ENCODE results near the gene CACNA1I.

CACNA1I gene

GRCh38 chr22:39718206-39718605 lies 147.7 kb downstream of the CACNA1I start:
- no peak for TF ChIP-seq ZBTB7A (IDR thresholded peaks at IDR 0.05; ENCODE audit: low read depth)
- no peak for TF ChIP-seq EGR1 (IDR thresholded peaks at IDR 0.05)
- TF ChIP-seq USF1 (IDR thresholded peaks at IDR 0.05): no peak
- TF ChIP-seq TAF1 (IDR thresholded peaks at IDR 0.05; ENCODE audit: low read depth): no peak
- no peak for TF ChIP-seq NFIC (IDR thresholded peaks at IDR 0.05)
- TF ChIP-seq MAX (IDR thresholded peaks at IDR 0.05): no peak
- TF ChIP-seq TCF12 (IDR thresholded peaks at IDR 0.05; ENCODE audit: low read depth): no peak
- TF ChIP-seq YY1 (IDR thresholded peaks at IDR 0.05; ENCODE audit: low read depth): no peak
- TF ChIP-seq CREB1 (IDR thresholded peaks at IDR 0.05; ENCODE audit: low read depth): no peak
- no peak for TF ChIP-seq EP300 (IDR thresholded peaks at IDR 0.05; ENCODE audit: borderline replicate concordance)
- no peak for TF ChIP-seq TEAD4 (IDR thresholded peaks at IDR 0.05)
- no peak for TF ChIP-seq CEBPB (IDR thresholded peaks at IDR 0.05)
- no peak for TF ChIP-seq RAD21 (IDR thresholded peaks at IDR 0.05; ENCODE audit: low read depth)

- TF ChIP-seq ZBTB7A (IDR thresholded peaks at IDR 0.05; ENCODE audit: low read depth) (no peak), EGR1 (IDR thresholded peaks at IDR 0.05) (no peak)
These were observed 148.4 kb downstream of the CACNA1I start for GRCh38 chr22:39718921-39719475.

- no peak for TF ChIP-seq ZBTB7A (IDR thresholded peaks at IDR 0.05; ENCODE audit: low read depth)
- no peak for TF ChIP-seq TAF1 (IDR thresholded peaks at IDR 0.05; ENCODE audit: low read depth)
- TF ChIP-seq EGR1 (IDR thresholded peaks at IDR 0.05): no peak
- no peak for TF ChIP-seq YY1 (IDR thresholded peaks at IDR 0.05; ENCODE audit: low read depth)
- TF ChIP-seq TEAD4 (IDR thresholded peaks at IDR 0.05): no peak
- TF ChIP-seq USF1 (IDR thresholded peaks at IDR 0.05): no peak
- TF ChIP-seq FOXM1 (IDR thresholded peaks at IDR 0.05; ENCODE audit: borderline replicate concordance, low read depth): no peak
- TF ChIP-seq EP300 (IDR thresholded peaks at IDR 0.05; ENCODE audit: borderline replicate concordance): no peak
- no peak for TF ChIP-seq NFIC (IDR thresholded peaks at IDR 0.05)
- no peak for TF ChIP-seq CEBPB (IDR thresholded peaks at IDR 0.05)
- TF ChIP-seq RAD21 (IDR thresholded peaks at IDR 0.05; ENCODE audit: low read depth): no peak
- no peak for TF ChIP-seq TCF12 (IDR thresholded peaks at IDR 0.05; ENCODE audit: low read depth)
- no peak for TF ChIP-seq MAX (IDR thresholded peaks at IDR 0.05)
- no peak for TF ChIP-seq CREB1 (IDR thresholded peaks at IDR 0.05; ENCODE audit: low read depth)
- TF ChIP-seq REST (IDR thresholded peaks at IDR 0.05; ENCODE audit: low read depth): no peak
These were observed 149.3 kb downstream of the CACNA1I start for GRCh38 chr22:39719559-39720450.

GRCh38 chr22:39721206-39722031 lies 150.9 kb downstream of the CACNA1I start:
- TF ChIP-seq ZBTB7A (IDR thresholded peaks at IDR 0.05; ENCODE audit: low read depth) (no peak), EGR1 (IDR thresholded peaks at IDR 0.05) (no peak)

- TF ChIP-seq YY1 (IDR thresholded peaks at IDR 0.05; ENCODE audit: low read depth) (no peak), USF1 (IDR thresholded peaks at IDR 0.05) (no peak), MAX (IDR thresholded peaks at IDR 0.05) (no peak), CEBPB (IDR thresholded peaks at IDR 0.05) (no peak), TAF1 (IDR thresholded peaks at IDR 0.05; ENCODE audit: low read depth) (no peak), FOXM1 (IDR thresholded peaks at IDR 0.05; ENCODE audit: borderline replicate concordance, low read depth) (no peak)
These were observed 151.4 kb downstream of the CACNA1I start for GRCh38 chr22:39722032-39722325.

GRCh38 chr22:39722501-39722900 lies 151.9 kb downstream of the CACNA1I start:
- TF ChIP-seq EGR1 (IDR thresholded peaks at IDR 0.05): no peak
- no peak for TF ChIP-seq RAD21 (IDR thresholded peaks at IDR 0.05; ENCODE audit: low read depth)
- no peak for TF ChIP-seq YY1 (IDR thresholded peaks at IDR 0.05; ENCODE audit: low read depth)
- TF ChIP-seq MAX (IDR thresholded peaks at IDR 0.05): no peak
- no peak for TF ChIP-seq FOXM1 (IDR thresholded peaks at IDR 0.05; ENCODE audit: borderline replicate concordance, low read depth)
- TF ChIP-seq REST (IDR thresholded peaks at IDR 0.05; ENCODE audit: low read depth): no peak
- no peak for TF ChIP-seq CREB1 (IDR thresholded peaks at IDR 0.05; ENCODE audit: low read depth)
- TF ChIP-seq NFIC (IDR thresholded peaks at IDR 0.05): no peak
- TF ChIP-seq TEAD4 (IDR thresholded peaks at IDR 0.05): no peak
- no peak for TF ChIP-seq EP300 (IDR thresholded peaks at IDR 0.05; ENCODE audit: borderline replicate concordance)
- no peak for TF ChIP-seq ZBTB7A (IDR thresholded peaks at IDR 0.05; ENCODE audit: low read depth)
- no peak for TF ChIP-seq TAF1 (IDR thresholded peaks at IDR 0.05; ENCODE audit: low read depth)
- no peak for TF ChIP-seq USF1 (IDR thresholded peaks at IDR 0.05)
- no peak for TF ChIP-seq TCF12 (IDR thresholded peaks at IDR 0.05; ENCODE audit: low read depth)
- no peak for TF ChIP-seq CEBPB (IDR thresholded peaks at IDR 0.05)

All from Ishikawa (cell line).